DMS153 (cell line): ENCODE results near the gene TTC33.
"Not testable (repeated sequence)": the region's sequence is repeated elsewhere in the genome, so short reads cannot be mapped to it uniquely, and the experiment has no call there.

Source experiments
- DNase-seq: peaks from one replicate; lab custom pipeline; 2025; lab: John Stamatoyannopoulos, UW

Gene TTC33

DNA sequence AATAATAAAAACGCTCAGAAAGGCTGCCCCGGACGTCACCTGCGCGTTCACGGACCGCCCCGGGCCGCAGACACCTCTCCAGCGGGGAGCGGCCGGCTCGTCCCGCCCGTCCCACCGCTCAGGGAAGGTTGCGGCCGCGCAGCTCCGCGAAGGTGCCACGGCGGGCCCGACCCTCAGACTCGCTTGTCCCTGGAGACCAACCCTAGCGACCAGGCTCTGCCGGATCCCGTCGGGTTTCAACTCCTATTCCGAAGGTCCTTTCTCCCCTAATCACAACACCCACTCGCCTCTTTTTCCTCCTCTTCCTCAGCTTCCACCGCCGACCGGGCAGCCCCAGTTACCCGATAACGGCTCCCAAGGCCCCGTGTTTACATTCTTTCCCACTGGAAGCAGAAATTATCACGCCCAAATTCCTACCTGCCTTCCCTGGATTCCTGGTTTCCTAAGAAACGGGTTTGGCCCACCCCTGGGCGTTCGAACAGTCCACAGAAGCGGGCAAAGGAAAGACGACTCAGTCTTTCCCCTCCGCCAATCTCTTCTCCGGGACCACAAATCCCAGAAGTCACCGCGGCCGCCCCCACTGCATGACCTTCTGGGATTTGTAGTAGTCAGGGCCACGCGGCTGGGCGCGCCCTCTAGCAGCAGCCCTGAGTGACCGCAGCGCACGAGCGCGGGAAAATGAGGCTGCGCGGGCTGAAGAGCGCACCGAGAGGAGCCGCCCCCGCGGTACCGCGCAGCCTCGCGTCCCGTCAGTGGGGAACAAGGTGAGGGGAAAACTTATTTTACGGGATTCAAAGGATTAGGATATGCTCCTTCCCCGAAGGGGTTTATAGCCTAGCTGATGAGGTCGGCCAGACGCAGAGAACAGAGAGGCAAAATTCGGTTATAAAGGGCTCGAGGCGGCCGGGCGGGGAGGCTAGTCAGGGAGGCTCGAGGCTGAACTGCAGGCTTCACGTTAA is at the start of gene TTC33:
Gene TTC33 (minus strand): TSS at position 555 of the 959 bp plus-strand sequence. CDS start 8,943 bp downstream, outside the sequence.
- peak; percentile 95 for DNase-seq

- no peak for DNase-seq
These were observed 46.2 kb upstream of the TTC33 start for GRCh38 chr5:40801771-40802562.

- no peak for DNase-seq
These were observed 43.5 kb upstream of the TTC33 start for GRCh38 chr5:40799258-40799657.

DNA sequence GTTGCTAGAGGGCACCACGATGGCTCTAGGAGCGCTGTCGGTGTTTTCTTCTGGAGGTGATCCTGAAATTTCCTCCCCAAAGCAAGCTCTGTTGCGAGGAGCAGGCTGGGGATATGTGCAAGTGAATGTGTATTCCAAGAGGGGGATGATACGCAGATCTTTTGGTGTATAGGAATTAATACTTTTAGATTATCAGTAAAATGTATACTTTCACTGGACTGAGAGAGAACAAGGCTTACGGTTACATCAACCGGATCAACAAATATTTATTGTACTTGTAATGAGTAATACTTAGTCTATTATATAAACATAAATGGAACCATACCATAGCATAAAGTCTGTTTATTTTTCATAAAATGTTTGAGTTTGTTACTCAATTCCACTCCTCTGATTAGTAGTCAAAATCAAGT is 43.0 kb upstream of the TTC33 start:
- DNase-seq: no peak

DNA sequence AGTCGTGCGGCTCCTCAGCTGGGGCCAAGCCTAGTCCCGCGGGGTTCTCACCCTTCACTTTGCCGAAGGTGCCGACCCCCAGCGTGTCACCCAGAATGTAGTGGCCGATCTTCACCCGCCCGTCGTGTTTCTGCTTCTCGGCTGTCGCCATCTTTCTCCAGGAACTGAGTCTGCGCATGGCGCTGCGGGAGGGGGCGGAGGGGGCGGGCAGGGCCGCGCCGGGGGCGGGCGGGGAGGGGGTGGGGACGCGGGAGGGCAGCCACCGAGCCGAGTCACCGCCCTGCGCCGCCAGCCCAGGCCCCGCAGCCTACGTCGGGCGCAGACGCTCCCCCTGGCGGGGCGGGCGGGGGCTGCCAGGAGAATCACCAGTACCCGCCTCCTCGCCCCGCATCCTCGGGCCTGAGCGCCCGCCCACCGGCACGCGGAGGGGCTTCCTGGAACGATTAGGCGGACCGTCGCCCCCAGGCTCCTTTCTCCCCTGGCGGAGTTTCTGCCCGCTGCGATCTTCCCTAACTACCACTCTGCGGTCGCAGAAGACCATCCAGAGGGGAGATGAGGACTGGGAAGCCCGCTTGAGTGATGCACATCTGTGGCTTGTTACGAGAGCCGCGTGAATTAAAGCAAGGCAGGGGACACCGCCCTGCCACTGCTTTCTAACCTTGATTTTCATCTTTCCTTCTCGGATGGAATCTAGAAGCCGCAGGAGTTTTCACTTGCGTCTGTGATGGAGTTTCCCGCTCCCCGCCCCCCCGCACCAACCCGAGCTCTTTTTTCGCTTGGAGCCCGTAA is 42.4 kb upstream of the TTC33 start, which contains the start of gene PRKAA1:
Gene PRKAA1 (minus strand): TSS at position 363 of the 789 bp plus-strand sequence. CDS start 185 bp downstream, at position 178.
- DNase-seq: peak; percentile 82

DNA sequence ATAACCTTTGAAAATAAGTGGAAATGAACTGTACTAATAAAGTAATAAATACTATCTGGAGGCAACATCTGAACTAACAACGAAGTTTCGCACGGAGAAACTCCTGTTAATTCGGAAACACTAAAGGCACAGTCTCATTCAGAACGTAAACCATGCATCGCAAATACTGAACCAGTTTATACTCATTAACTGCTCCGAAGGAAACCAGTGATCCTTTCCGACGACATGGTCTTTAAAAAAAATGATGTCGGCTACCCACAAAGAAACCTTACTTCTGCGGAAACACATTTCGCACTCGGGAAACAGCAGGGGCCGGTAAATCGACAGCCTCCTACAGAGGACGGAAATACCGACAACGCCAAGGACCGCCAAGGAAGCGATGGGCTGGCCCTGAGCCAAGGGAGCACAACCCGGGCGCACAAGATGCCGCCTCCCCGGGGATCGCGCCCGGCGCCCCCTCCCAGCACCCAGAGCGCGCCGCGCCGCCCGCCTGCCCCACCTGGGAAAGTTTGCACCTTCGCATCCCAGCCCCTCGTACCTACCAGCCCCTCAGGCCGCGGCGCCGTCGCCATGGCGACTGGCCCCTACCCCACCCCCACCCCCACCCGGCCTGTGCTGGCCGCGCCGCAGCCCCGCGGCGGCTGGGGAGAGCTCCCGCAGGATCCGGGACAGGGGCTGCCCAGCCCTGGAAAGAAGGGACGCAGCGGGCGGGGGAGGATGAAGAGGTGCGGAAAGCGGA is 41.7 kb upstream of the TTC33 start:
- DNase-seq: peak; percentile 46

DNA sequence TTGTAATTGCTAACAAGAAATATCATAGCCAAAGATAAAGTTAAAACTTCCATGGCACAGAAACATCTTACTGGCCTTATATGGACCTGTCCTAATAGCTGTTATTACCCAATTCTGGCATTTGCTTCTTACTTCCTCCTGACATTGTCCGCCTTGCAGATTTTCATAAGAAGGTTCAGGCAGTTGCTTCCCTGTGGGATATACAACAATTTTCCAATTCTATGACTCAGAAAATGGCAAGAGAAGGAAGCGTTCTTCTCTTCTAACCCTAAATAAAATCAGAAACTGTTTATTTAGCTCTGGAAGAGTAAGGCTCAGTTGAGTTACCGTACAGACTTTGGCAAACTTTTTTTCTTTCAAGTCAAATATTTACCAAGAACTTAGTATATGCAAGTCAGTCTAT is 40.7 kb upstream of the TTC33 start:
- no peak for DNase-seq

- DNase-seq: not testable (repeated sequence)
These were observed 39.1 kb upstream of the TTC33 start for GRCh38 chr5:40794877-40795276.

GRCh38 chr5:40794340-40794739 is 38.6 kb upstream of the TTC33 start:
- not testable (repeated sequence) for DNase-seq

GRCh38 chr5:40792691-40793090 is 36.9 kb upstream of the TTC33 start:
- not testable (repeated sequence) for DNase-seq

- no peak for DNase-seq
These were observed 36.0 kb upstream of the TTC33 start for GRCh38 chr5:40791715-40792139.

GRCh38 chr5:40790947-40791593 is 35.3 kb upstream of the TTC33 start:
- no peak for DNase-seq

- not testable (repeated sequence) for DNase-seq
These were observed 33.2 kb upstream of the TTC33 start for GRCh38 chr5:40788941-40789340.

- no peak for DNase-seq
These were observed 32.2 kb upstream of the TTC33 start for GRCh38 chr5:40787986-40788385.

DNA sequence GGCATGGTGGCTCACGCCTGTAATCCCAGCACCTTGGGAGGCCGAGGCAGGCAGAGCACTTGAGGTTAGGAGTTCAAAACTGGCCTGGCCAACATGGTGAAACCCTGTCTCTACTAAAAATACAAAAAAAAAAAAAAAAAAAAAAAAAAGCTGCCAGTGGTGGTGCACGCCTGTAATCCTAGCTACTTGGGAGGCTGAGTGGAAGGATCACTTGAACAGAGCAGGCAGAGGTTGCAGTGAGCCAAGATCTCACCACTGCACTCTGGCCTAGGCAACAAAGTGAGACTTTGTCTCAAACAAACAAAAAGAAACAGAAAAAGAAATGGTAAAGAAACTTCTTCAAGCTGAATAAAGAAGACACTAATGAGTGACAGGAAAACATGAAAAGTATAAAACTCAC is 30.9 kb upstream of the TTC33 start:
- not testable (repeated sequence) for DNase-seq

DNA sequence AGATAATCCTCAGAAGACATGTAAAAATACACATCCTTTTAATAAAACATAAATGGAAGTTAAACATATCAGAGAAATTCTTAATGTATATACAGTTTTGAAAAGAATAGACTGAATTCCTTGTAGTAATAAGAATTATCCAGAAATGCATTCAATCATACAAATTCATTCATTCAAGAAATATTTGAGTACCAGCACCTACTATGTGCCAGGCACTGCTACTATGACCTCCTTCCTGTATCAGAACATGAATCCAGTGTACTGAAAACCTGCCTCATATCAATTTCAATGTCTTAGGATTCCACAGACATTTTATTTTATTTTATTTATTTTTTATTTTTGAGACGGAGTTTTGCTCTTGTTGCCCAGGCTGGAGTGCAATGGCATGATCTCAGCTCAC is 29.2 kb upstream of the TTC33 start:
- DNase-seq: no peak

- no peak for DNase-seq
These were observed 28.4 kb upstream of the TTC33 start for GRCh38 chr5:40784027-40784653.

- DNase-seq: no peak
These were observed 26.2 kb upstream of the TTC33 start for GRCh38 chr5:40781843-40782409.

GRCh38 chr5:40780858-40781257 is 25.1 kb upstream of the TTC33 start:
- DNase-seq: no peak

DNA sequence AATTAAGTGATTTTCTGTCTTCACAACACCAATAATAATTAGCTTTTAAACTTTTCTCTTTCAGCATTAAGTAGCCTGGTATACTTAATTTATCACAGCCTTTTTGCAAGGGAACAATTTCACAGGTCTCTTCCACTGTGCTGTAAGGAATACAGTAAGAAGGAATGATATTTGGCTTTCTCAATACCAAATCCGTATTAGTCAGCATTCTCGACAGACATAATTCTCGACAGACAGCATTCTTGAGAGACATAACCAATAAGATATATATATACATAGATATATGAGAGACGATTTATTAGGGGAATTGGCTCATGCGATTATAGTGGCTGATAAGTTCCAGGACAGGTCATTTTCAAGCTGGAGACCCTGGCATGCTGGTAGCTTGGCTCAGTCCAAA is 24.4 kb upstream of the TTC33 start:
- DNase-seq: no peak
